SK-N-SH (cell line): ENCODE data around the gene TTC23L. TPM values are rescaled to one million over a fixed set of nuclear protein-coding genes. Genes with fewer than 3 reads are reported as not detected.
A peak's percentile ranks its signal among the peaks of the same experiment; 100 is the strongest.

Experiments used
- CHD2 ChIP-seq: fragments of 150-350 bp; IDR thresholded peaks from 2 replicates; pipeline ENCODE4 v1.6.1; 2018; ENCODE audit warnings: low read length; ENCODE audit not compliant: partially characterized antibody
- ELF1 ChIP-seq: IDR thresholded peaks from 2 replicates; pipeline ENCODE4 v1.4.0; 2012
- EZH2phosphoT487 ChIP-seq: fragments of 200-600 bp; sonication (generic); IDR thresholded peaks from 2 replicates; pipeline ENCODE4 v1.6.1; 2017; ENCODE audit warnings: low read depth, mixed run types, mild to moderate bottlenecking, antibody characterized with exemption, moderate library complexity, borderline replicate concordance
- FOSL2 ChIP-seq: IDR thresholded peaks from 2 replicates; pipeline ENCODE4 v1.4.0; 2012; ENCODE audit warnings: low read depth, mild to moderate bottlenecking, moderate library complexity, borderline replicate concordance
- FOXM1 ChIP-seq: IDR thresholded peaks from 2 replicates; pipeline ENCODE4 v1.4.0; 2012; ENCODE audit warnings: low read depth, mild to moderate bottlenecking
- GABPA ChIP-seq: IDR thresholded peaks from 2 replicates; pipeline ENCODE4 v1.4.0; 2012; ENCODE audit warnings: low read depth, mild to moderate bottlenecking
- GATA2 ChIP-seq: sonication (generic); formaldehyde crosslinking; IDR thresholded peaks from 2 replicates; pipeline ENCODE4 v1.5.0; 2020; ENCODE audit warnings: mild to moderate bottlenecking, missing genetic modification reagents
- JUND ChIP-seq: IDR thresholded peaks from 2 replicates; pipeline ENCODE4 v1.4.0; 2012
- MXI1 ChIP-seq: IDR thresholded peaks from 2 replicates; pipeline ENCODE4 v1.6.1; 2012; ENCODE audit warnings: mild to moderate bottlenecking, low read depth, low read length, improper control_type of control experiment
- NFIC ChIP-seq: IDR thresholded peaks from 2 replicates; pipeline ENCODE4 v1.4.0; 2012; ENCODE audit warnings: borderline replicate concordance
- NRF1 ChIP-seq: IDR thresholded peaks from 2 replicates; pipeline ENCODE4 v1.6.1; 2012; ENCODE audit warnings: low read depth, mild to moderate bottlenecking, low read length
- POLR2AphosphoS5 ChIP-seq: IDR thresholded peaks from 2 replicates; pipeline ENCODE4 v1.6.1; 2012; ENCODE audit warnings: low read depth, low read length
- RCOR1 ChIP-seq: fragments of 150-350 bp; IDR thresholded peaks from 2 replicates; pipeline ENCODE4 v1.6.1; 2017; ENCODE audit warnings: antibody characterized with exemption, low read length
- RFX5 ChIP-seq: IDR thresholded peaks from 2 replicates; pipeline ENCODE4 v1.6.1; 2012; ENCODE audit warnings: mild to moderate bottlenecking, improper control_type of control experiment, low read length
- RXRA ChIP-seq: IDR thresholded peaks from 2 replicates; pipeline ENCODE4 v1.4.0; 2012; ENCODE audit warnings: low read depth, mild to moderate bottlenecking, borderline replicate concordance
- SIN3A ChIP-seq: IDR thresholded peaks from 2 replicates; pipeline ENCODE4 v1.6.1; 2012; ENCODE audit warnings: low read depth, mild to moderate bottlenecking, low read length, moderate library complexity, borderline replicate concordance
- TCF12 ChIP-seq: IDR thresholded peaks from 2 replicates; pipeline ENCODE4 v1.4.0; 2012
- TEAD4 ChIP-seq: IDR thresholded peaks from 2 replicates; pipeline ENCODE4 v1.4.0; 2012; ENCODE audit warnings: mild to moderate bottlenecking, borderline replicate concordance; ENCODE audit not compliant: insufficient read depth
- USF1 ChIP-seq: IDR thresholded peaks from 2 replicates; pipeline ENCODE4 v1.4.0; 2012; ENCODE audit warnings: low read depth, borderline replicate concordance
- polyA plus RNA-seq, 3 experiments: library from polyadenylated mRNA; depleted of rRNA; stranded (reverse); fragments of >200 nt; gene quantifications; 2 replicates each; pipeline ENCODE4 v1.2.3, GENCODE V29; 2012
- TF ChIP-seq, protein P1 (sequence below): fragments of 150-350 bp; IDR thresholded peaks from 2 replicates; pipeline ENCODE4 v1.6.1; 2016; ENCODE audit warnings: mild to moderate bottlenecking, low read depth, low read length
- TF ChIP-seq, protein P2 (sequence below): fragments of 200-600 bp; sonication (generic); IDR thresholded peaks from 2 replicates; pipeline ENCODE4 v1.6.1; 2017; ENCODE audit warnings: antibody characterized with exemption, mild to moderate bottlenecking, moderate library complexity
- TF ChIP-seq, protein P3 (sequence below): fragments of 150-350 bp; IDR thresholded peaks from 2 replicates; pipeline ENCODE4 v1.6.1; 2017; ENCODE audit warnings: antibody characterized with exemption, low read length, low read depth, borderline replicate concordance
- TF ChIP-seq, protein P4 (sequence below): IDR thresholded peaks from 2 replicates; pipeline ENCODE4 v1.4.0; 2012; ENCODE audit warnings: low read depth

Gene TTC23L
- polyA plus RNA-seq, 1 of the 3 experiments (the other 2 are of a cell fraction), result 0.49 TPM

DNA sequence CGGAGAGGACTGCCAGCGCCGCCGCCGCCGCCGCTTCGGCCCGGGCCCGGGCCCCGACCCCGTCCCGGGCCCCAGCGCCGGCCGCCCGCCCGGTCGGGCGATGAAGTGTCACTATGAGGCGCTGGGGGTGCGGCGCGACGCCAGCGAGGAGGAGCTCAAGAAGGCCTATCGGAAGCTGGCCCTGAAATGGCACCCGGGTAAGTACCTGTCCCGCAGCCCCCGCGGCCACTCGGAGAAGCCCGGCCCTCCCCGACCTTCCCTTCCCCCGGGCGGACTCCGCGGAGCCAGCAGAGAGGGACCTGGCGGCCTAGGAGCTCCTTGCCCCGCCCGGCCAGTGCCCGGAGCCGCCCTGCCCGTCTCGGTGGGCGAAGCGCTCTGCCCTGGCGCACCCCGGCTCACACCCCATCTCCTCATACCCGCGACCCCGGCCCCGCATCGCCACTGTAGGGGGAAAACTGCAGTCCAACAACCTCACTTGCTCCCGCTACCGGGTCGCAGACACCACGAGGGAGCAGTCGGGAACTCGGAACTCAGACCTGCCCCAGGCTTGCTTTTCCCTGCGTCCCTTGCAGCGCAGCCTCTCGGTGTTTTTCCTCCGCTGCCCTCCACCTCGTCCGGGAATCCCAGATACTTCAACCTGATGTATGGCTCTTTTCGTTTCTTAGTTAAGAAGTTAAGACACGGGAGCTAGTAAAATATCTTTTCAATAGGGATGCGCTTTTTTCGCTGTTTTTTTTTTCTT lies 90.9 kb downstream of the TTC23L start (continued):
- TF ChIP-seq, protein P1, sequence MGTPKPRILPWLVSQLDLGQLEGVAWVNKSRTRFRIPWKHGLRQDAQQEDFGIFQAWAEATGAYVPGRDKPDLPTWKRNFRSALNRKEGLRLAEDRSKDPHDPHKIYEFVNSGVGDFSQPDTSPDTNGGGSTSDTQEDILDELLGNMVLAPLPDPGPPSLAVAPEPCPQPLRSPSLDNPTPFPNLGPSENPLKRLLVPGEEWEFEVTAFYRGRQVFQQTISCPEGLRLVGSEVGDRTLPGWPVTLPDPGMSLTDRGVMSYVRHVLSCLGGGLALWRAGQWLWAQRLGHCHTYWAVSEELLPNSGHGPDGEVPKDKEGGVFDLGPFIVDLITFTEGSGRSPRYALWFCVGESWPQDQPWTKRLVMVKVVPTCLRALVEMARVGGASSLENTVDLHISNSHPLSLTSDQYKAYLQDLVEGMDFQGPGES, result no peak
- TF ChIP-seq EZH2phosphoT487 (no peak), POLR2AphosphoS5 (no peak), JUND (no peak), TCF12 (no peak), NFIC (no peak), FOXM1 (no peak), CHD2 (no peak), ELF1 (no peak), GATA2 (CRISPR knock-in tag) (no peak), FOSL2 (no peak), GABPA (no peak), RFX5 (no peak), USF1 (no peak), SIN3A (0 out of 2 replicates have a peak, but pooled peaks have one; percentile 40), MXI1 (peak; percentile 63; the same call in 1 of the 2 replicates), RXRA (no peak), RCOR1 (no peak), TEAD4 (no peak), NRF1 (no peak)
- TF ChIP-seq, protein P2, sequence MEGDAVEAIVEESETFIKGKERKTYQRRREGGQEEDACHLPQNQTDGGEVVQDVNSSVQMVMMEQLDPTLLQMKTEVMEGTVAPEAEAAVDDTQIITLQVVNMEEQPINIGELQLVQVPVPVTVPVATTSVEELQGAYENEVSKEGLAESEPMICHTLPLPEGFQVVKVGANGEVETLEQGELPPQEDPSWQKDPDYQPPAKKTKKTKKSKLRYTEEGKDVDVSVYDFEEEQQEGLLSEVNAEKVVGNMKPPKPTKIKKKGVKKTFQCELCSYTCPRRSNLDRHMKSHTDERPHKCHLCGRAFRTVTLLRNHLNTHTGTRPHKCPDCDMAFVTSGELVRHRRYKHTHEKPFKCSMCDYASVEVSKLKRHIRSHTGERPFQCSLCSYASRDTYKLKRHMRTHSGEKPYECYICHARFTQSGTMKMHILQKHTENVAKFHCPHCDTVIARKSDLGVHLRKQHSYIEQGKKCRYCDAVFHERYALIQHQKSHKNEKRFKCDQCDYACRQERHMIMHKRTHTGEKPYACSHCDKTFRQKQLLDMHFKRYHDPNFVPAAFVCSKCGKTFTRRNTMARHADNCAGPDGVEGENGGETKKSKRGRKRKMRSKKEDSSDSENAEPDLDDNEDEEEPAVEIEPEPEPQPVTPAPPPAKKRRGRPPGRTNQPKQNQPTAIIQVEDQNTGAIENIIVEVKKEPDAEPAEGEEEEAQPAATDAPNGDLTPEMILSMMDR, result 0 out of 2 replicates have a peak, but pooled peaks have one; percentile 8
- TF ChIP-seq, protein P3, sequence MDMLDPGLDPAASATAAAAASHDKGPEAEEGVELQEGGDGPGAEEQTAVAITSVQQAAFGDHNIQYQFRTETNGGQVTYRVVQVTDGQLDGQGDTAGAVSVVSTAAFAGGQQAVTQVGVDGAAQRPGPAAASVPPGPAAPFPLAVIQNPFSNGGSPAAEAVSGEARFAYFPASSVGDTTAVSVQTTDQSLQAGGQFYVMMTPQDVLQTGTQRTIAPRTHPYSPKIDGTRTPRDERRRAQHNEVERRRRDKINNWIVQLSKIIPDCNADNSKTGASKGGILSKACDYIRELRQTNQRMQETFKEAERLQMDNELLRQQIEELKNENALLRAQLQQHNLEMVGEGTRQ, result no peak
- TF ChIP-seq, protein P4, sequence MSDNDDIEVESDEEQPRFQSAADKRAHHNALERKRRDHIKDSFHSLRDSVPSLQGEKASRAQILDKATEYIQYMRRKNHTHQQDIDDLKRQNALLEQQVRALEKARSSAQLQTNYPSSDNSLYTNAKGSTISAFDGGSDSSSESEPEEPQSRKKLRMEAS, result peak; percentile 61; the same call in 1 of the 2 replicates
